ENCODE measurements around the gene VIPAS39. TPM values are rescaled to one million over a fixed set of nuclear protein-coding genes. Genes with fewer than 3 reads are reported as not detected.

The VIPAS39 gene
- total RNA-seq, 1 donor from 2014 or later: 28.7 TPM

Other genes with a start within 250 kb of the VIPAS39 start
- not detected for gene NGB, start 186.4 kb downstream of the VIPAS39 start, total RNA-seq (ENCODE audit: unreplicated experiment)
- 33.8 TPM for gene POMT2, start 136.7 kb downstream of the VIPAS39 start, total RNA-seq (ENCODE audit: unreplicated experiment)
- gene GSTZ1, start 136.6 kb downstream of the VIPAS39 start, total RNA-seq (ENCODE audit: unreplicated experiment): 20.0 TPM
- gene TMED8, start 80.5 kb downstream of the VIPAS39 start, total RNA-seq (ENCODE audit: unreplicated experiment): 9.9 TPM
- 1.7 TPM for gene SAMD15, start 80.2 kb downstream of the VIPAS39 start, total RNA-seq (ENCODE audit: unreplicated experiment)
- gene NOXRED1, start 34.1 kb downstream of the VIPAS39 start, total RNA-seq (ENCODE audit: unreplicated experiment): 0.49 TPM
- 74.7 TPM for gene AHSA1, start 492 bp upstream of the VIPAS39 start, total RNA-seq (ENCODE audit: unreplicated experiment)
- 0.21 TPM for gene ISM2, start 41.2 kb upstream of the VIPAS39 start, total RNA-seq (ENCODE audit: unreplicated experiment)
- gene SPTLC2, start 159.0 kb upstream of the VIPAS39 start, total RNA-seq (ENCODE audit: unreplicated experiment): 63.6 TPM

Measured in endothelial cell (in vitro differentiated cells).